Common myeloid progenitor, CD34-positive (primary cell): ENCODE results near the gene PLEKHG4B.

ENCODE experiments used
- CTCF ChIA-PET: fragments of 350-600 bp; sonication (Branson Sonifier 250); formaldehyde crosslinking; loops from one replicate; lab custom pipeline; 2021; ENCODE audit warnings: antibody characterized with exemption; lab: Charles Lee
- POLR2A ChIA-PET: fragments of 350-600 bp; sonication (Branson Sonifier 250); formaldehyde crosslinking; loops from one replicate; lab custom pipeline; 2021; ENCODE audit warnings: antibody characterized with exemption; lab: Charles Lee
- DNase-seq, 3 donors: peaks; one replicate each; pipeline versions ENCODE4 v3.0.0 to v3.0.0-alpha.2; 2013
- H3K27ac ChIP-seq, 2 experiments: 1 replicate in 1 of 2; 2 replicates in 1 of 2; pipeline ENCODE4 v1.7.0; 2013; ENCODE audit warnings: inconsistent platforms in 2 of 2, low read length in 2 of 2, mild to moderate bottlenecking in 2 of 2, low read depth in 1 of 2, moderate library complexity in 1 of 2; ENCODE audit not compliant: severe bottlenecking in 2 of 2, insufficient read depth in 1 of 2, poor library complexity in 1 of 2
- H3K27me3 ChIP-seq, 5 experiments: replicated peaks in 2 of 5; 1 replicate in 3 of 5; 2 replicates in 2 of 5; pipeline versions ENCODE4 v1.6.1 to v1.7.0; 2013; ENCODE audit warnings: low read length in 4 of 5, mild to moderate bottlenecking in 2 of 5, moderate library complexity in 2 of 5, inconsistent platforms in 1 of 5; ENCODE audit not compliant: insufficient read depth in 5 of 5, control insufficient read depth in 4 of 5
- H3K36me3 ChIP-seq, 4 experiments: 1 replicate in 2 of 4; 2 replicates in 2 of 4; pipeline versions ENCODE4 v1.6.1 to v1.7.0; 2013; ENCODE audit warnings: low read length in 3 of 4, control low read depth in 1 of 4, mild to moderate bottlenecking in 1 of 4; ENCODE audit not compliant: control insufficient read depth in 4 of 4, insufficient read depth in 4 of 4
- H3K4me1 ChIP-seq, 4 experiments: 1 replicate in 3 of 4; 2 replicates in 1 of 4; pipeline versions ENCODE4 v1.6.1 to v1.7.1; 2013; ENCODE audit warnings: low read length in 3 of 4, mild to moderate bottlenecking in 3 of 4, control low read depth in 1 of 4, inconsistent platforms in 1 of 4, moderate library complexity in 1 of 4; ENCODE audit not compliant: control insufficient read depth in 4 of 4, insufficient read depth in 4 of 4; ENCODE audit errors: control extremely low read depth in 1 of 4
- H3K4me3 ChIP-seq, 7 experiments: 1 replicate in 4 of 7; 2 replicates in 3 of 7; pipeline versions ENCODE4 v1.5.1 to v1.7.0; 2013; ENCODE audit warnings: mild to moderate bottlenecking in 7 of 7, low read length in 6 of 7, moderate library complexity in 6 of 7, inconsistent platforms in 2 of 7, low read depth in 2 of 7, control low read depth in 1 of 7; ENCODE audit not compliant: insufficient read depth in 4 of 7, control insufficient read depth in 1 of 7; ENCODE audit errors: extremely low read depth in 1 of 7
- H3K9me3 ChIP-seq, 5 experiments: 1 replicate in 4 of 5; 2 replicates in 1 of 5; pipeline versions ENCODE4 v1.6.1 to v1.7.1; 2013; ENCODE audit warnings: low read length in 4 of 5, mild to moderate bottlenecking in 2 of 5, inconsistent platforms in 1 of 5, low read depth in 1 of 5, moderate library complexity in 1 of 5; ENCODE audit not compliant: control insufficient read depth in 4 of 5, insufficient read depth in 2 of 5; ENCODE audit errors: control extremely low read depth in 1 of 5
- WGBS: methylation state at CpG from one replicate; pipeline ENCODE4 v1.1.5; 2013; ENCODE audit not compliant: insufficient coverage; 5-methylcytosine and 5-hydroxymethylcytosine counted together

PLEKHG4B gene

GRCh38 chr5:169728-170094 is 77.7 kb downstream of the PLEKHG4B start:
- Histone ChIP-seq H3K27me3 (no peaks in the 10 kb centered on the region), H3K4me3 (no peak overlapping the region), H3K36me3 (no peaks in the 10 kb centered on the region), H3K9me3 (no peaks in the 10 kb centered on the region), H3K27ac (no peak overlapping the region), H3K4me1 (peaks cover 0 to 3% (median 0%) of the 10 kb centered on the region in 4 experiments)
- DNase-seq = no peak
- CTCF ChIA-PET = no interaction called here
- POLR2A ChIA-PET = interaction anchor here (0.5 kb wide), 1 partner anchor 79 kb away, joined by 3 read pairs; no protein-coding TSS in a partner anchor
- 94% methylated on average over 10 of the region's 12 CpGs for WGBS

DNA sequence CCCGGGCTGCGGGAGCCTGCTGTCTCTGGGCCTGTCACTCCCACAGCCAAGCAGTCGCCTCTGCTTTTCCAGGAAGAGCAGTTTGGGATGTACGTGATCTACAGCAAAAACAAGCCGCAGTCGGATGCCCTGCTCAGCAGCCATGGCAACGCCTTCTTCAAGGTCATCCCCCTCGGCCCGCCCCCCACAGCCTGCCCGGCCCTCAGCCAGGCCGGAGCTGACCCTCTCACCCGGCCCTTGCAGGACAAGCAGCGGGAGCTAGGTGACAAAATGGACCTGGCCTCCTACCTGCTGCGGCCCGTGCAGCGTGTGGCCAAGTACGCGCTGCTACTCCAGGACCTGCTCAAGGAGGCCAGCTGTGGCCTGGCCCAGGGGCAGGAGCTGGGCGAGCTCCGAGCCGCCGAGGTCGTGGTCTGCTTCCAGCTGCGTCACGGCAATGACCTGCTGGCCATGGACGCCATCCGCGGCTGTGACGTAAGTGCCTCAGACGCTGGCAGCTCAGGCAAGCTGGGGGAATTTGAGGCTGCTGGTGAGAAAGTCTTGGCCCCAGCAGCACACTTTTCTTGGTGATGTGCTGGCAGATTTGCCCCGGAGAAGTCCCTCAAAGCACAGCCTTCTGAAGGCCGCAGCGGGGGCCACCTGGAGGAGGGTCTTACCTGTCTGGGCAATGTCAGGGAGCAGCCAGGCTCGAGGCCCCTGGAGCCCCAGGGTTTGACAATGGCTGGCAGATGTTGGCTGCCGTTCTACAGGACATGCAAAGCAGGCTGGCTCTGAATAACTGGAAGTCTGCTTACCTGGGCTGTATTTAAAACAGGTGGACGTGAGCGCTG is 79.2 kb downstream of the PLEKHG4B start:
- Histone ChIP-seq H3K4me1 (peaks cover 0 to 3% (median 0%) of the 10 kb centered on the region in 4 experiments), H3K27ac (no peak overlapping the region), H3K27me3 (no peaks in the 10 kb centered on the region), H3K4me3 (no peak overlapping the region), H3K9me3 (no peaks in the 10 kb centered on the region), H3K36me3 (no peaks in the 10 kb centered on the region)
- CTCF ChIA-PET = interaction anchor here (0.8 to 1.6 kb wide), 2 partner anchors 16 to 17 kb away, joined by 3 to 4 read pairs; no protein-coding TSS in a partner anchor
- no peak for DNase-seq
- POLR2A ChIA-PET = no interaction called here
- WGBS = 95% methylated on average over 35 of the region's 37 CpGs

DNA sequence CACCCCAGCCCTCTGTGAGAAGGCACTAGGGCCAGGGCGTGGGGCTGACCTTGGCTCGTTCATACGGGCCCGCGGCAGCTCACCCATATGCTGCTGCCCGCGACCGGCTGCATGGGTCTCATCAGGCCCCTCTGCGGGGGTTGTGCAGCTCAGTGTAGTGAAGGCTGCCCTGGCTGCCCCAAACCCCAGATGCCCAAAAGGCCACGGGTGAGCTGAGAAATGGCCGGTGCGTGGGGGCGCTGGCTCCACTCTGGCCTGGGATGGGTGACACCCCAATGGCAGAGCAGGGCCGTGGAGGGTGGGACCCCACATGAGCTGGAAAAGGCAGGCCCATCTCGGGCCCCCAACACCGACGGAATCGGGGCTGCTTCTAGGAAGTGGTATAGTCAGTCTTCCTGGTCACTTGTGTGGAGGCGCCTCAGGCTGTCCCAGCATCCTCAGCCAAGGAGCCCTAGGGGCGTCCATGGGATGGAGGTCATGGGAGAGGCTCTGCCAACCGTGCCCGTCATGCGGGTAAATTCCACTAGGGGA is 79.9 kb downstream of the PLEKHG4B start:
- ChIA-PET CTCF (interaction anchor here (1.6 kb wide), 1 partner anchor 18 kb away, joined by 4 read pairs; no protein-coding TSS in a partner anchor), POLR2A (no interaction called here)
- peaks cover 0 to 3% (median 0%) of the 10 kb centered on the region in 4 experiments for H3K4me1 ChIP-seq
- DNase-seq = no peak
- H3K4me3 ChIP-seq = no peak overlapping the region
- H3K27ac ChIP-seq = no peak overlapping the region
- no peaks in the 10 kb centered on the region for H3K27me3 ChIP-seq
- no peaks in the 10 kb centered on the region for H3K9me3 ChIP-seq
- 92% methylated on average over 23 of the region's 23 CpGs for WGBS
- H3K36me3 ChIP-seq = no peaks in the 10 kb centered on the region

DNA sequence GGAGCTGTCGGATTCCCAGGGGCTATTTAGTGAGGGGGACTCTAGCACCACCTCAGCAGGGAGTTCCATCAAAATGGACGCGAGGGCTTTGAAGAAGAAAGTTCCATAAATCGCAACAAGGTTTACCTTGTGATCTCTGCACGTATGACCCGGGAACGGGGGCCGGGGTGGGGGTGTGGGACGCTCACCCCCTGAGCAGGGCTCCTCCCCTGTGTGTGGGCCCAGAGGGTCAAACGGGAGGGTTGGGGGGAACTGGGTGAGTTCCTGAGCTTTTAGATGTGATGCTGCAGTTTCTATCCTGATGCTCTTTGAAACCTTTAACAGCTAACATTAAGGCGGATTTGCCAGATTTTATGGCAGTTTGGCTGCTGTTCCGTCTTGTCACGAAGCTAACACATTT is 80.5 kb downstream of the PLEKHG4B start:
- Histone ChIP-seq H3K27ac (no peak overlapping the region), H3K27me3 (no peaks in the 10 kb centered on the region), H3K36me3 (no peaks in the 10 kb centered on the region), H3K9me3 (no peaks in the 10 kb centered on the region), H3K4me1 (peaks cover 0 to 3% (median 0%) of the 10 kb centered on the region in 4 experiments), H3K4me3 (no peak overlapping the region)
- WGBS = 98% methylated on average over 11 of the region's 13 CpGs
- CTCF ChIA-PET = interaction anchor here (1.6 kb wide), 1 partner anchor 19 kb away, joined by 4 read pairs; no protein-coding TSS in a partner anchor
- DNase-seq = no peak
- POLR2A ChIA-PET = no interaction called here

DNA sequence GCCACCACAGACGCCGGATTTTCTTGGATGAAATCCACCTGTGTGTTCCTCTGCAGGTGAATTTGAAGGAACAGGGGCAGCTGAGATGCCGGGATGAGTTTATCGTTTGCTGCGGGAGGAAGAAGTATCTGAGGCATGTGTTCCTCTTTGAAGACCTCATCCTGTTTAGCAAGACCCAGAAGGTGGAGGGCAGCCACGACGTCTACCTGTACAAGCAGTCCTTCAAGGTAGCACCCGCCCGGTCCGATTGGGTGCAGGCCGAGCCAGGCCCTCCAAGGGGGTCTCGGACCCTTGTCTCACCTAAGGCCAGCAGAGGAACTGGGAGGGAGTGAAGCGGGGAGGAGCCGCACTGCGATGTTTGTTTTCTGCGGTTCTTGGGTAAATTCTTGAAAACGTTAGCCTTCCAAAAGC is 80.9 kb downstream of the PLEKHG4B start:
- ChIA-PET POLR2A (no interaction called here), CTCF (interaction anchor here (1.6 kb wide), 1 partner anchor 19 kb away, joined by 4 read pairs; no protein-coding TSS in a partner anchor)
- Histone ChIP-seq H3K36me3 (no peaks in the 10 kb centered on the region), H3K27me3 (no peaks in the 10 kb centered on the region), H3K4me1 (peaks cover 0 to 3% (median 0%) of the 10 kb centered on the region in 4 experiments), H3K9me3 (no peaks in the 10 kb centered on the region), H3K4me3 (no peak overlapping the region), H3K27ac (no peak overlapping the region)
- DNase-seq = no peak
- WGBS = 82% methylated on average over 15 of the region's 17 CpGs

DNA sequence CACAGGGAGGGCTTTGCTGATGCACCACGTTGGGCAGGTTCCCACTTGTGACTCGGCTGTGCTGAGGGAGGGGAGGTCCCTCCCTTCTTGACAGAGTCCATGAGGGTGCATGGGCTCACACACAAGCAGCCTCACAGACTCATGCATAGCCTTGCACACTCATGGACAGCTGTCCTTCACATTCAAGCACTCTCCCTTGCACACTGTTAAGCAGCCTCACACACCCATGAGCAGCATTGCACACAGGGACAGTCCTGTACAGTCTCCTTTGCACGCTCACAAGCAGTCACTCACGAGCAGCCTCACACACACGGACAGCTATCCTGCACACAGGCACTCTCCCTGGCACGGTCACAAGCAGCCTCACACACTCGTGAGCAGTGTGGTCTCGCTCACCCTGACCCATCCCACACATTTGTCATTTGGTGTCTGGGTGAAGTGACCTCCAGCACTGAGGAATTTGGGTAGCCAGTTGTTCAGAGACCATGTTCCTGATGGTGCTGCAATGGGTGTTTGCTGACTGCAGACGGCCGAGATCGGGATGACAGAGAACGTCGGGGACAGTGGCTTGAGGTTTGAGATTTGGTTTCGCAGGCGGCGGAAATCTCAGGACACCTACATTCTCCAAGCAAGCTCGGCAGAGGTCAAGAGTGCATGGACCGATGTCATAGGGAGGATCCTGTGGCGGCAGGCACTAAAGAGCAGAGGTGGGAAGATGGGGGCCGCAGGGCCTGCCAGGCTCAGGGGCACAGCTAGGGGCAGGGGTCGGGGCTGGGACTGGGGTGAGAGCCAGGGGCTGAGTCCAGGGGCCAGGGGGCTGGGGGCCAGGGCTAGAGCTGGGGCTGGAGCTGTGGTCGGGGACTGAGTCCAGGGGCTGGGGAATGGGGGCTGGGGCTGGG is 81.7 kb downstream of the PLEKHG4B start:
- H3K4me1 ChIP-seq = peaks cover 0 to 3% (median 0%) of the 10 kb centered on the region in 4 experiments
- peaks cover 0 to 2% (median 0%) of the 10 kb centered on the region in 5 experiments for H3K27me3 ChIP-seq
- POLR2A ChIA-PET = no interaction called here
- H3K36me3 ChIP-seq = no peaks in the 10 kb centered on the region
- WGBS = 94% methylated on average over 16 of the region's 22 CpGs
- H3K4me3 ChIP-seq = no peak overlapping the region
- no peak overlapping the region for H3K27ac ChIP-seq
- no peaks in the 10 kb centered on the region for H3K9me3 ChIP-seq
- DNase-seq = no peak
- CTCF ChIA-PET = no interaction called here
